Thyroid gland (tissue), 4 donors: ENCODE data around the gene HS6ST1. TPM values are rescaled to one million over a fixed set of nuclear protein-coding genes. Genes with fewer than 3 reads are reported as not detected.

ENCODE experiments used
- DNase-seq, 2 donors: peaks; one replicate each; pipeline ENCODE4 v3.0.0-alpha.2; 2019
- H3K27ac ChIP-seq, 3 donors: fragments of 200-600 bp; sonication (generic); 1 replicate in 2 of 3; 2 replicates in 1 of 3; pipeline ENCODE4 v1.5.1; 2016 to 2019; ENCODE audit warnings: mild to moderate bottlenecking in 1 of 3, moderate library complexity in 1 of 3
- H3K27me3 ChIP-seq: fragments of 200-600 bp; sonication (generic); one replicate; pipeline ENCODE4 v1.5.1; 2019
- H3K36me3 ChIP-seq, 2 donors: fragments of 200-600 bp; sonication (generic); one replicate each; pipeline ENCODE4 v1.5.1; 2016 to 2019
- H3K4me1 ChIP-seq, 2 donors: fragments of 200-600 bp; sonication (generic); one replicate each; pipeline ENCODE4 v1.5.1; 2017 to 2019
- H3K4me3 ChIP-seq, 3 donors: fragments of 200-600 bp; sonication (generic); replicated peaks in 1 of 3; 1 replicate in 2 of 3; 2 replicates in 1 of 3; pipeline ENCODE4 v1.5.1; 2016; ENCODE audit warnings: mild to moderate bottlenecking in 1 of 3
- H3K9me3 ChIP-seq: fragments of 200-600 bp; sonication (generic); one replicate; pipeline ENCODE4 v1.5.1; 2017
- POLR2A ChIP-seq, 2 donors: fragments of 450-650 bp; IDR thresholded peaks; one replicate each; pipeline ENCODE4 v1.6.1; 2017; ENCODE audit warnings: antibody characterized with exemption in 2 of 2, mild to moderate bottlenecking in 2 of 2, moderate library complexity in 1 of 2
- WGBS, 2 donors: methylation state at CpG; one replicate each; pipeline ENCODE4 v1.1.5; 2017; 5-methylcytosine and 5-hydroxymethylcytosine counted together
- intact Hi-C: fragments of 100-400 bp; cut with DNase I; formaldehyde crosslinking; loops from one replicate; pipeline ENCODE4 v1.15.1; 2023
- total RNA-seq, 4 donors: library from RNA; depleted of rRNA; stranded (reverse); fragments of >200 nt; gene quantifications; one replicate each; pipeline ENCODE4 v1.2.3, GENCODE V29; 2016
- TF ChIP-seq, protein P1 (sequence below), 6 experiments: fragments of 200-600 bp in 3 of 6; fragments of 450-650 bp in 3 of 6; sonication (generic) in 3 of 6; IDR thresholded peaks; one replicate each; pipeline ENCODE4 v1.5.1; 2016 to 2019; ENCODE audit warnings: antibody characterized with exemption in 6 of 6, mild to moderate bottlenecking in 2 of 6, inconsistent platforms in 1 of 6, moderate library complexity in 1 of 6

HS6ST1 gene
- total RNA-seq, 4 donors from 2014 or later: 27.1 to 35.6 (median 32.5) TPM

DNA sequence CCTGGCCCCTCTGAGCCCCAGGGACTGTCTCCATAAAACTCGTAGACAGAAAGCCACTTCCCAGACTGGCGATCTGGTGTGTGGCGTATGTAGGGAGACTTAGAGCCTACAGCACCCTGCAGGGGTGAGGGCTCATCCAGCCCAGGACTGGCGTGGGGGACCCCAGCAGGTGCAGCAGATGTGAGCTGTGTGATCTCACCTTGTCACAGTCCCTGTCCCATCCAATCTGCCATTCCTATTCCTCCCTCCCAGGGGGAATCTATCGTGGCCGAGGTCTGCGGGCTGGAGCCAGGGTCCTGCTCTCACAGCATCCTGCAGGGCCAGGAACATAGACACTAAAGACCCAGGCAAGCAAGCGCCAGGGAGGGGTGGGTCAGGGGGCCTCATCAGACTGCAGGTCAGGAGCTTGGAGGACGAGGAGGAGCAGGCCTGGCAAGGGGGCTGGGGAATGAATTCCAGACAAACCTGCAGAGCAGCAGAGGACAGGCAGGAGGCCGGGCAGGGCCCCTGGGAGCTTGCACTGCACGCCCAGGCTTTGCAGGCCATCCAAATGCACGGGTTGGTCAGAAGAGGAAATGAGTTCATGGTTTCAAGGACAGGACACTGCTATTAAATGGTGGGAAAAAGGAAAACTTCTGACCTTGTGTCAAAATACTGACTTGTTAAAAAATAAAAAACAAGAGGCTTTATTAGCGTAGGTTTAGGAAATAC, 32.5 kb downstream of the HS6ST1 start:
- Histone ChIP-seq H3K27me3 (no peaks in the 10 kb centered on the region), H3K4me1 (peaks cover 5 to 33% of the 10 kb centered on the region in 2 donors), H3K4me3 (no peak overlapping the region), H3K9me3 (no peaks in the 10 kb centered on the region), H3K27ac (no peak overlapping the region), H3K36me3 (no peaks in the 10 kb centered on the region)
- 63 to 79% methylated on average over 8 to 13 of the region's 13 CpGs for WGBS, 2 donors
- TF ChIP-seq, protein P1, sequence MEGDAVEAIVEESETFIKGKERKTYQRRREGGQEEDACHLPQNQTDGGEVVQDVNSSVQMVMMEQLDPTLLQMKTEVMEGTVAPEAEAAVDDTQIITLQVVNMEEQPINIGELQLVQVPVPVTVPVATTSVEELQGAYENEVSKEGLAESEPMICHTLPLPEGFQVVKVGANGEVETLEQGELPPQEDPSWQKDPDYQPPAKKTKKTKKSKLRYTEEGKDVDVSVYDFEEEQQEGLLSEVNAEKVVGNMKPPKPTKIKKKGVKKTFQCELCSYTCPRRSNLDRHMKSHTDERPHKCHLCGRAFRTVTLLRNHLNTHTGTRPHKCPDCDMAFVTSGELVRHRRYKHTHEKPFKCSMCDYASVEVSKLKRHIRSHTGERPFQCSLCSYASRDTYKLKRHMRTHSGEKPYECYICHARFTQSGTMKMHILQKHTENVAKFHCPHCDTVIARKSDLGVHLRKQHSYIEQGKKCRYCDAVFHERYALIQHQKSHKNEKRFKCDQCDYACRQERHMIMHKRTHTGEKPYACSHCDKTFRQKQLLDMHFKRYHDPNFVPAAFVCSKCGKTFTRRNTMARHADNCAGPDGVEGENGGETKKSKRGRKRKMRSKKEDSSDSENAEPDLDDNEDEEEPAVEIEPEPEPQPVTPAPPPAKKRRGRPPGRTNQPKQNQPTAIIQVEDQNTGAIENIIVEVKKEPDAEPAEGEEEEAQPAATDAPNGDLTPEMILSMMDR (IDR thresholded peaks at IDR 0.05): no peak
- intact Hi-C loops: no loop called here
- DNase-seq: no peak

DNA sequence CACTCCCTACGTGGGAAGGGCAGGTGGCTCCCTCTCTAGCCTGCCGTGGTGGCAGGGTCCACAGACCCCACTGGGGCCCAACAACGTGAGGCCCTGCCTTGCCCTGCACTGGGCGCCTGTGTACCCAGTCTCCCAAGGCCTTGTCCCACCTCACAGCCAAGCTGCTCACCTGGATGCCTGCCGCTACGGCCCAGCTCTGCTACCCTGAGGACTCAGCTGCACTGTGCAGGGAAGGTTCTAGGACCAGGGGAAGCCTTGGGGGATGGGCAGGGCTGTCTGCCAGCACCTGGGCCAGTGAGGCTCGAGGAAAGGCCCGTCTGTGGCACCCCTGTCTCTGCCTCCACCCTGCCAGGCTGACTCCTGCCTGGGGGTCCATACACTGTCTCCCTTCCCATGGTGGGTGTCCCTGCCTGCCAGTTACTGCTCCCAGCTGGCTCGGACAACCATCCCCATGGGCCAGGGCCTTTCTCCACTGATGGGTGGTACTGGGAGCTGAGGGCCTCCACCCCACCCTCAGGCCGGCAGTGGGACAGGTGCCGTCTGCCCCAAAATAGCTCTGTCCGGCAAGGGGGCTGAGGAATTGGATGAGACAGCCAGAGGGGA, 33.2 kb downstream of the HS6ST1 start:
- Histone ChIP-seq H3K27me3 (no peaks in the 10 kb centered on the region), H3K27ac (no peak overlapping the region)
- no peak for TF ChIP-seq POLR2A (IDR thresholded peaks at IDR 0.05)
- TF ChIP-seq, protein P1 (IDR thresholded peaks at IDR 0.05): no peak

DNA sequence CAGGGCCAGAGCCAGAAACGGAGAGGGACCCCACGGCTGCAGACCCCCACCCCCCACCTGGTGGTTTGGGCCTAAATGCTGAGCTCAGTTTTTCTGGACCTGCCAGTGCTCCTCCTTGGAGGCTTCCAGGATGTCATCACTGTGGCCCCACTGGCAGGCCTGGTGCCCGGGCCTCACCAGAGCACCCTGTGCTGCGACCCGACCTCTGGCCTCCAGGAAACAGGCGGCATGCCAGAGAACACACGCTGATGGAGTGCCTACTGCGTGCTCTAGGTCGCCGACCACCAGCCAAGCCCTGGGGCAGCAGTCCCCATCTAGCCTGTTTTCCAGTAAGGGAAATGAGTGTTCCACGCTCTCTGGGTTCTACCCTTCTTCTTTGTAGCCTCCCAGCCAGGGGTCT, 33.8 kb downstream of the HS6ST1 start:
- TF ChIP-seq, protein P1 (IDR thresholded peaks at IDR 0.05): no peak
- Histone ChIP-seq H3K4me1 (peaks cover 14 to 44% of the 10 kb centered on the region in 2 donors), H3K27ac (no peak overlapping the region), H3K36me3 (no peaks in the 10 kb centered on the region), H3K4me3 (no peak overlapping the region), H3K27me3 (no peaks in the 10 kb centered on the region), H3K9me3 (no peaks in the 10 kb centered on the region)
- intact Hi-C loops: no loop called here
- no peak for DNase-seq
- WGBS, 2 donors: 92% methylated on average over 6 to 11 of the region's 11 CpGs

More for the DNA sequence above, 33.2 kb downstream of the HS6ST1 start:
- H3K9me3 ChIP-seq: no peaks in the 10 kb centered on the region
- DNase-seq: no peak
- H3K4me3 ChIP-seq: no peak overlapping the region
- no peaks in the 10 kb centered on the region for H3K36me3 ChIP-seq
- peaks cover 12 to 40% of the 10 kb centered on the region in 2 donors for H3K4me1 ChIP-seq
- intact Hi-C loops: no loop called here
- 84 to 90% methylated on average over 8 to 10 of the region's 12 CpGs for WGBS, 2 donors

DNA sequence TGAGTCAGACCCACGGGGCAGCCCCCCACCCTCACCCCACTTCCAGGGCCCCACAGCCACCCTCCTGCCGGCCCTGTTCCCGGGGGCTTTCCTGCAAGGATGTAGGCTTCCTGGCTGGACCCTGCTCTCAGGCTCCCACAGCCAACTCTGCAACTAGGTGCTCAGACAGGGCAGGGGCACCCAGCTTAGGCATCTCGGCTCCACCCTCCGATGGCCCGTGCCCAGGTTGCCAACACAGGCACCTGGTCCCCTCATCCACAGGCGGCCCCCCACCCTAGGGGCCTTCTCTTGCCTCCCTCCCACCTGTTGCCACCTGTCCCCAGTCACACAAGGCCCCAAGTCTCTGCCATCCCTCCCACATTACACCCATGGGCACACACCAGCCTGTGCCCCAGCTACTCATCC, 34.6 kb downstream of the HS6ST1 start:
- H3K9me3 ChIP-seq: no peaks in the 10 kb centered on the region
- WGBS, 2 donors: 95 to 100% methylated on average over 4 to 5 of the region's 7 CpGs
- intact Hi-C loops: no loop called here
- TF ChIP-seq POLR2A (IDR thresholded peaks at IDR 0.05): no peak
- TF ChIP-seq, protein P1 (IDR thresholded peaks at IDR 0.05): no peak
- no peak overlapping the region for H3K27ac ChIP-seq
- no peaks in the 10 kb centered on the region for H3K36me3 ChIP-seq
- H3K4me3 ChIP-seq: no peak overlapping the region
- H3K4me1 ChIP-seq: peaks cover 14 to 44% of the 10 kb centered on the region in 2 donors
- no peaks in the 10 kb centered on the region for H3K27me3 ChIP-seq
- DNase-seq: no peak
